HEK293T (cell line): Measurements from ENCODE around the gene PHF20.

Experiments
- ARNT ChIP-seq: fragments of 450-650 bp; IDR thresholded peaks from 2 replicates; pipeline ENCODE4 v1.6.1; 2017; ENCODE audit warnings: mild to moderate bottlenecking
- BHLHE40 ChIP-seq: fragments of 450-650 bp; IDR thresholded peaks from 2 replicates; pipeline ENCODE4 v1.6.1; 2016; ENCODE audit warnings: mild to moderate bottlenecking, moderate library complexity, borderline replicate concordance
- CTBP1 ChIP-seq: fragments of 450-650 bp; IDR thresholded peaks from 2 replicates; pipeline ENCODE4 v1.6.1; 2016; ENCODE audit warnings: borderline replicate concordance
- ELF4 ChIP-seq: fragments of 450-650 bp; IDR thresholded peaks from 2 replicates; pipeline ENCODE4 v1.6.1; 2017; ENCODE audit warnings: antibody characterized with exemption
- FOXA1 ChIP-seq: fragments of 450-650 bp; IDR thresholded peaks from 2 replicates; pipeline ENCODE4 v1.6.1; 2016; ENCODE audit warnings: mild to moderate bottlenecking
- FOXK2 ChIP-seq: fragments of 450-650 bp; IDR thresholded peaks from 2 replicates; pipeline ENCODE4 v1.6.1; 2016; ENCODE audit warnings: mild to moderate bottlenecking
- FOXM1 ChIP-seq: fragments of 450-650 bp; IDR thresholded peaks from 2 replicates; pipeline ENCODE4 v1.6.1; 2017; ENCODE audit warnings: mild to moderate bottlenecking, borderline replicate concordance
- HDGF ChIP-seq: fragments of 450-650 bp; IDR thresholded peaks from 2 replicates; pipeline ENCODE4 v1.6.1; 2017; ENCODE audit warnings: antibody characterized with exemption, borderline replicate concordance
- NFRKB ChIP-seq: fragments of 450-650 bp; IDR thresholded peaks from 2 replicates; pipeline ENCODE4 v1.6.1; 2016; ENCODE audit warnings: mild to moderate bottlenecking, moderate library complexity
- SP1 ChIP-seq: fragments of 450-650 bp; IDR thresholded peaks from 2 replicates; pipeline ENCODE4 v1.6.1; 2017
- SUZ12 ChIP-seq: fragments of 450-650 bp; IDR thresholded peaks from 2 replicates; pipeline ENCODE4 v1.6.1; 2016; ENCODE audit warnings: mild to moderate bottlenecking
- TARDBP ChIP-seq: fragments of 450-650 bp; IDR thresholded peaks from 2 replicates; pipeline ENCODE4 v1.6.1; 2016

DNA sequence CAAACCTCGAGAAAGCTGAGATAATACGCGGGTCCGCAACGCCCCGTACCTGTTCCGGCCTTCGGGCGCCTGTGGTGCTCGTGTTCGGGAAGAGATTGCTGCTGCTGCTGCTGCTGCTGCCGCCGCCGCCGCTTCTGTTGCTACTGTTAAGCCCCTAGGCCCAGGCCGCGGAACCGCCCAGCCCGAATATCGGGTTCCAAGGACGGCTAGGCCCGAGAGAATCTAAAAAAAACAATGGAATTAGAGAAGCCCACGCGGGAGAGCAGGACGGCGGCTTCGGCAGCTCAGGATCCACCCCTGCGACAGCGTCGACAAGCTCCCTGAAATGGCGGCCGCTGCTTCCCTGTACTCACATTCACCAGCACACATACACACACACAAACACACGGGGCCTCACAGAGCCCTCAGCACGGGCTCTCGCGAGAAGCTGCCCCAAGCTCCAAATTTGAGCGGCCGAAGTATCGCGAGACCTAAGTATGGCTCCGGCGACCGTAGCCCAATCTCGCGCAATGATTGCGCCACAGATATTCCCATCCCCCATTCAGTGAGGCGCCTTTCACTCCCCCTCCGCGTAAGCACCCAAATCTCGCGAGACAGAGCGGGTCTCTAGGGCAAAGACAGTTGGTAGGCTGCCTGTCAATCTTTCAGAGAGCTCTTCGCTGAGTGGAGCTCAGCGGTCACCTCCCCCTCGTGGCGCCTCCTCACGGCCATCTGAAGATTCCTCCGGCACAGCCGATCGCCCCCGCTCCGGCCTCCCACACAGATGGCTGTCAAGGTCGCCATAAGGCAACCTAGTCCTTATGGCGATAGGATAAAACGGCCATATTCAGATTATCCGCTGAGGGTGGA is 29.7 kb upstream of the PHF20 start, which contains the start of gene RBM39:
- peak; percentile 99 for TF ChIP-seq NFRKB
- TF ChIP-seq SUZ12: no peak
- no peak for TF ChIP-seq TARDBP
- no peak for TF ChIP-seq CTBP1
- TF ChIP-seq FOXM1: no peak
- TF ChIP-seq BHLHE40: no peak
- peak; percentile 97 for TF ChIP-seq SP1
- peak; percentile 87 for TF ChIP-seq ELF4
- peak; percentile 25; the same call in 1 of the 2 replicates for TF ChIP-seq FOXK2
- 0 out of 2 replicates have a peak, but pooled peaks have one; percentile 20 for TF ChIP-seq ARNT
- TF ChIP-seq FOXA1: no peak
- TF ChIP-seq HDGF: 0 out of 2 replicates have a peak, but pooled peaks have one; percentile 30
